Germinal center (tissue), 1 donor: ENCODE results near the gene EDEM2.
"Not testable (repeated sequence)": the region's sequence is repeated elsewhere in the genome, so short reads cannot be mapped to it uniquely, and the experiment has no call there.

Experiments
- DNase-seq: peaks from one replicate; pipeline ENCODE4 v3.0.0; 2012; ENCODE audit warnings: mixed read lengths, low spot score

Gene EDEM2

GRCh38 chr20:35129647-35130069 lies 17.5 kb downstream of the EDEM2 start:
- no peak for DNase-seq

GRCh38 chr20:35125753-35126152 lies 21.4 kb downstream of the EDEM2 start:
- no peak for DNase-seq

GRCh38 chr20:35122756-35123405 lies 24.3 kb downstream of the EDEM2 start:
- DNase-seq, result no peak

GRCh38 chr20:35121186-35121585 lies 25.9 kb downstream of the EDEM2 start:
- DNase-seq, result no peak

- no peak for DNase-seq
Measured at GRCh38 chr20:35120012-35120701, 27.0 kb downstream of the EDEM2 start.

- DNase-seq, result no peak
Measured at GRCh38 chr20:35117629-35118028, 29.5 kb downstream of the EDEM2 start.

GRCh38 chr20:35117196-35117595 lies 29.9 kb downstream of the EDEM2 start:
- DNase-seq, result no peak

GRCh38 chr20:35116258-35116657 lies 30.9 kb downstream of the EDEM2 start:
- no peak for DNase-seq

- no peak for DNase-seq
Measured at GRCh38 chr20:35115606-35116005, 31.5 kb downstream of the EDEM2 start.

GRCh38 chr20:35112276-35112675 lies 34.9 kb downstream of the EDEM2 start:
- not testable (repeated sequence) for DNase-seq

GRCh38 chr20:35111141-35111888 lies 35.8 kb downstream of the EDEM2 start:
- no peak for DNase-seq

GRCh38 chr20:35108921-35109320 lies 38.2 kb downstream of the EDEM2 start:
- DNase-seq, result no peak

- DNase-seq, result no peak
Measured at GRCh38 chr20:35106827-35107380, 40.2 kb downstream of the EDEM2 start.

GRCh38 chr20:35104685-35105295 lies 42.3 kb downstream of the EDEM2 start:
- no peak for DNase-seq

- no peak for DNase-seq
Measured at GRCh38 chr20:35101620-35102019, 45.5 kb downstream of the EDEM2 start.

- DNase-seq, result no peak
Measured at GRCh38 chr20:35093267-35093884, 53.8 kb downstream of the EDEM2 start.

GRCh38 chr20:35092524-35093266 lies 54.4 kb downstream of the EDEM2 start, which contains the start of gene TRPC4AP:
TSS of gene TRPC4AP (minus strand) at chr20:35092807. CDS start at chr20:35092781, 26 bp downstream.
- DNase-seq, result peak; percentile 90

- peak; percentile 14 for DNase-seq
Measured at GRCh38 chr20:35091816-35092523, 55.2 kb downstream of the EDEM2 start.

- DNase-seq, result no peak
Measured at GRCh38 chr20:35088231-35089145, 58.6 kb downstream of the EDEM2 start.
